Liver (tissue), 10 donors: Measurements from ENCODE around the gene AP4S1. TPM values are rescaled to one million over a fixed set of nuclear protein-coding genes. Genes with fewer than 3 reads are reported as not detected.
A peak's percentile ranks its signal among the peaks of the same experiment; 100 is the strongest.

ENCODE experiments used
- DNase-seq: peaks from one replicate; pipeline ENCODE4 v3.0.0-alpha.2; 2017; ENCODE audit warnings: low spot score
- H3K27ac ChIP-seq, 2 donors: one replicate each; pipeline ENCODE4 v1.7.0; 2013; ENCODE audit warnings: inconsistent platforms in 2 of 2, low read length in 2 of 2, control low read depth in 1 of 2, low read depth in 1 of 2, mild to moderate bottlenecking in 1 of 2
- H3K27me3 ChIP-seq, 4 donors: one replicate each; pipeline versions ENCODE4 v1.6.1 to v1.7.0; 2013; ENCODE audit warnings: low read length in 3 of 4, inconsistent platforms in 1 of 4, mild to moderate bottlenecking in 1 of 4, moderate library complexity in 1 of 4; ENCODE audit not compliant: control insufficient read depth in 4 of 4, insufficient read depth in 4 of 4
- H3K36me3 ChIP-seq, 4 donors: one replicate each; pipeline versions ENCODE4 v1.6.1 to v1.7.0; 2013; ENCODE audit warnings: low read length in 3 of 4, mild to moderate bottlenecking in 3 of 4, low read depth in 1 of 4, moderate library complexity in 1 of 4; ENCODE audit not compliant: control insufficient read depth in 4 of 4, insufficient read depth in 3 of 4
- H3K4me1 ChIP-seq, 4 donors: one replicate each; pipeline versions ENCODE4 v1.6.1 to v1.7.0; 2013; ENCODE audit warnings: low read length in 3 of 4, mild to moderate bottlenecking in 3 of 4, moderate library complexity in 1 of 4; ENCODE audit not compliant: control insufficient read depth in 4 of 4, insufficient read depth in 4 of 4
- H3K4me3 ChIP-seq, 3 donors: one replicate each; pipeline versions ENCODE4 v1.6.1 to v1.7.0; 2013; ENCODE audit warnings: low read length in 3 of 3, control low read depth in 1 of 3, low read depth in 1 of 3, mild to moderate bottlenecking in 1 of 3
- H3K9ac ChIP-seq, 2 donors: one replicate each; pipeline ENCODE4 v1.7.0; 2013; ENCODE audit warnings: low read length in 2 of 2, mild to moderate bottlenecking in 2 of 2, moderate library complexity in 2 of 2, control low read depth in 1 of 2, low read depth in 1 of 2
- H3K9me3 ChIP-seq, 4 donors: one replicate each; pipeline versions ENCODE4 v1.6.1 to v1.7.0; 2013; ENCODE audit warnings: low read length in 3 of 4; ENCODE audit not compliant: control insufficient read depth in 4 of 4
- ATF3 ChIP-seq: IDR thresholded peaks from 2 replicates; pipeline ENCODE4 v1.6.1; 2016; ENCODE audit warnings: antibody characterized with exemption
- FOXA1 ChIP-seq: IDR thresholded peaks from 2 replicates; pipeline ENCODE4 v1.6.1; 2016; ENCODE audit warnings: antibody characterized with exemption
- MAX ChIP-seq: IDR thresholded peaks from 2 replicates; pipeline ENCODE4 v1.6.1; 2016; ENCODE audit warnings: antibody characterized with exemption
- RAD21 ChIP-seq, 2 donors: IDR thresholded peaks; 2 replicates each; pipeline ENCODE4 v1.6.1; 2016; ENCODE audit warnings: antibody characterized with exemption in 2 of 2, mild to moderate bottlenecking in 2 of 2
- ZBTB33 ChIP-seq: IDR thresholded peaks from 2 replicates; pipeline ENCODE4 v1.6.1; 2016; ENCODE audit warnings: antibody characterized with exemption
- WGBS: extraction: QIAGEN DNeasy Blood & Tissue Kit; methylation state at CpG from one replicate; pipeline ENCODE4 v1.1.7; 2013; 5-methylcytosine and 5-hydroxymethylcytosine counted together
- polyA plus RNA-seq, 2 donors: library from polyadenylated mRNA; stranded (reverse) in 1 of 2; unstranded in 1 of 2; fragments of 200-250 nt in 1 of 2; fragments of >200 nt in 1 of 2; fragmentation: Nextera tagmentation in 1 of 2; extraction: Ambion mirVana in 1 of 2; gene quantifications; one replicate each; pipeline versions ENCODE4 v1.2.1 to v1.2.3, GENCODE V29; 2013 to 2015
- small RNA-seq: library from RNA; depleted of rRNA; stranded (forward); fragments of <200 nt; gene quantifications from one replicate; pipeline ENCODE3, GENCODE V24; 2014
- total RNA-seq, 2 donors: library from RNA; depleted of rRNA; stranded (reverse); fragments of >200 nt; gene quantifications; one replicate each; pipeline ENCODE4 v1.2.3, GENCODE V29; 2014
- donor health status: healthy.
- donor health status: healthy.
- donor health status: healthy.
- donor health status: healthy.
- donor health status: healthy.

The AP4S1 gene
- total and polyA plus RNA-seq, 4 donors = 1.3 to 4.3 (median 1.7) TPM

GRCh38 chr14:31142455-31143087 is 117.1 kb downstream of the AP4S1 start:
- WGBS = 95% methylated on average over 11 of the region's 11 CpGs
- H3K27me3 ChIP-seq = no peaks in the 10 kb centered on the region
- no peak overlapping the region for H3K4me3 ChIP-seq
- H3K9ac ChIP-seq = no peak overlapping the region
- H3K36me3 ChIP-seq = peaks cover 13 to 77% (median 67%) of the 10 kb centered on the region in 4 donors
- no peaks in the 10 kb centered on the region for H3K9me3 ChIP-seq
- DNase-seq = no peak
- TF ChIP-seq FOXA1 (no peak), ATF3 (no peak), RAD21 (IDR thresholded peaks at IDR 0.05) (no peak), ZBTB33 (no peak), MAX (no peak)
- H3K27ac ChIP-seq = no peak overlapping the region
- H3K4me1 ChIP-seq = no peaks in the 10 kb centered on the region

Small RNA genes lying within 50 kb of the gene (small RNA-seq; reads per million reads assigned to genes)
- gene MIR624 = 0.62 reads per million, percentile 65 among the genes with 10 or more reads in this experiment
- not detected for gene RNU6-541P

Other genes with a start within 250 kb of the AP4S1 start
- gene COCH, start 151.1 kb upstream of the AP4S1 start, total RNA-seq = 1 to 10 TPM in 1 of 2 donors, under 1 TPM in 1; 0.33 to 2.5 TPM
- under 1 TPM; 0.48 to 0.50 TPM for gene COCH, start 151.1 kb upstream of the AP4S1 start, polyA plus RNA-seq
- gene STRN3, start 730 bp downstream of the AP4S1 start, total RNA-seq = 10 to 100 TPM; 41.4 to 47.5 TPM
- gene STRN3, start 730 bp downstream of the AP4S1 start, polyA plus RNA-seq = 10 to 100 TPM in 1 of 2 donors, 1 to 10 TPM in 1; 6.8 to 20.9 TPM
- gene HECTD1, start 182.1 kb downstream of the AP4S1 start, total RNA-seq = 100 to 1,000 TPM; 186 to 256 TPM
- gene HECTD1, start 182.1 kb downstream of the AP4S1 start, polyA plus RNA-seq = 10 to 100 TPM; 46.8 to 49.3 TPM